Body of pancreas (tissue), 4 donors: Measurements from ENCODE around the gene IFI27L1. TPM values are rescaled to one million over a fixed set of nuclear protein-coding genes. Genes with fewer than 3 reads are reported as not detected.
A peak's percentile ranks its signal among the peaks of the same experiment; 100 is the strongest.

Source experiments
- ATAC-seq: fragments of 150-250 bp; one replicate; pipeline ENCODE4 v1.9.1; 2016
- DNase-seq, 4 donors: peaks; one replicate each; pipeline ENCODE4 v3.0.0-alpha.2; 2019
- H3K27ac ChIP-seq, 4 donors: fragments of 200-600 bp; sonication (generic); 1 replicate in 3 of 4; 2 replicates in 1 of 4; pipeline versions ENCODE4 v1.5.1 to v1.6.1; 2016 to 2019; ENCODE audit warnings: mild to moderate bottlenecking in 1 of 4, mixed read lengths in 1 of 4, moderate library complexity in 1 of 4
- H3K27me3 ChIP-seq, 2 donors: fragments of 200-600 bp; sonication (generic); one replicate each; pipeline ENCODE4 v1.6.0; 2016; ENCODE audit warnings: mild to moderate bottlenecking in 1 of 2
- H3K36me3 ChIP-seq, 2 donors: fragments of 200-600 bp; sonication (generic); replicated peaks in 1 of 2; 2 replicates each; pipeline ENCODE4 v1.5.1; 2016; ENCODE audit warnings: low read depth in 2 of 2; ENCODE audit not compliant: insufficient read depth in 1 of 2
- H3K4me1 ChIP-seq: fragments of 200-600 bp; sonication (generic); one replicate; pipeline ENCODE4 v1.6.0; 2016
- H3K4me3 ChIP-seq, 2 donors: fragments of 200-600 bp; sonication (generic); 1 replicate in 1 of 2; 2 replicates in 1 of 2; pipeline ENCODE4 v1.5.1; 2016 to 2019
- H3K9me3 ChIP-seq, 3 donors: fragments of 200-600 bp; sonication (generic); 1 replicate in 2 of 3; 2 replicates in 1 of 3; pipeline ENCODE4 v1.5.1; 2016
- POLR2A ChIP-seq, 3 donors: fragments of 450-650 bp; IDR thresholded peaks; one replicate each; pipeline ENCODE4 v1.6.1; 2016; ENCODE audit warnings: antibody characterized with exemption in 3 of 3, mild to moderate bottlenecking in 2 of 3
- WGBS, 2 donors: methylation state at CpG; one replicate each; pipeline ENCODE4 v1.1.5; 2017; 5-methylcytosine and 5-hydroxymethylcytosine counted together
- intact Hi-C: fragments of 100-400 bp; cut with DNase I; formaldehyde crosslinking; loops from one replicate; pipeline ENCODE4 v1.15.1; 2023
- total RNA-seq, 2 donors: library from RNA; depleted of rRNA; stranded (reverse); fragments of >200 nt; gene quantifications; one replicate each; pipeline ENCODE4 v1.1.0, GENCODE V29; 2016
- TF ChIP-seq, protein P1 (sequence below), 7 experiments: fragments of 450-650 bp in 4 of 7; fragments of 200-600 bp in 3 of 7; sonication (generic) in 3 of 7; IDR thresholded peaks; one replicate each; pipeline ENCODE4 v1.5.1; 2016 to 2019; ENCODE audit warnings: antibody characterized with exemption in 7 of 7

Gene IFI27L1
- total RNA-seq, 2 donors from 2014 or later, result 3.4 to 5.6 TPM

DNA sequence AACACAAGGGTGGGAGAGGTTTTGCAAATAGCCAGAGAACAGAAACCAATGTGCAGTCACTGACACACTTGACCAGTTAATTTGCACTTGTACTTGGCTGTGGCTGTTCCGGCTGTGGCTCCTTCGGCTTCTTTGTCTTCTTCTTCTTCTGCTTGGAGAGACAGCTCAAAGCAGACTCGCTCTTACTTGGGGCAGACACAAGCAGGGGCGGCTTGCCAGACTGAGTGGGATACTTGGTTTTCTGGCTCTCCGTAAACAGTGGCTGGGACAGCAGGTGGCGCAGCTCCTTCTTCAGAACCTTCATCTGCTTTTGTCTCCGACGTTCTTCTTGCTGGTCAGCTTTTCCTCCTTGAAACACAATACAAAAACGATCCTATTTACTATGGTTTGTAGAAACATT lies 30.0 kb upstream of the IFI27L1 start:
- intact Hi-C loops, result no loop called here
- 66% methylated on average over 9 of the region's 9 CpGs for WGBS, 2 donors
- H3K36me3 ChIP-seq, result peaks cover 7 to 48% of the 10 kb centered on the region in 2 donors

DNA sequence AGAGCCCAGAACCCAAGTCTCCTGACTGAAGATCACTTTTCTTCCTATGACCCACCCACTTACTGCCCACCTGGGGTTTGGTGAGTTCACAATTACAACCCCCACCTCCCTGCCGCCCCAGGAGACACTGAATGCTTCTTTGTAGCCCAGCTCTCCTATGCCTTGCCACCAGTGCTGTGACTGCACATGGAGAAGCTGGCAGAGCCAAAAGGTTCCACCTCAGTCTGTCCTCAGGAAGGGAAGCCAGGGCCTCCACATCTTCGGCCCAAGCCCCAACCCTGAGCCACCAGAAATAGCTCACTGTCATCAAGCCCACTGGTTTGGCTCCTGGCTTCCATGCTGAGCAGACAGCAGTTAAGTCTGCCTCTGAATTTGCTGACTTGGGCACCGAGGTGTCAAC lies 29.3 kb upstream of the IFI27L1 start:
- TF ChIP-seq POLR2A (IDR thresholded peaks at IDR 0.05), result no peak
- TF ChIP-seq, protein P1, sequence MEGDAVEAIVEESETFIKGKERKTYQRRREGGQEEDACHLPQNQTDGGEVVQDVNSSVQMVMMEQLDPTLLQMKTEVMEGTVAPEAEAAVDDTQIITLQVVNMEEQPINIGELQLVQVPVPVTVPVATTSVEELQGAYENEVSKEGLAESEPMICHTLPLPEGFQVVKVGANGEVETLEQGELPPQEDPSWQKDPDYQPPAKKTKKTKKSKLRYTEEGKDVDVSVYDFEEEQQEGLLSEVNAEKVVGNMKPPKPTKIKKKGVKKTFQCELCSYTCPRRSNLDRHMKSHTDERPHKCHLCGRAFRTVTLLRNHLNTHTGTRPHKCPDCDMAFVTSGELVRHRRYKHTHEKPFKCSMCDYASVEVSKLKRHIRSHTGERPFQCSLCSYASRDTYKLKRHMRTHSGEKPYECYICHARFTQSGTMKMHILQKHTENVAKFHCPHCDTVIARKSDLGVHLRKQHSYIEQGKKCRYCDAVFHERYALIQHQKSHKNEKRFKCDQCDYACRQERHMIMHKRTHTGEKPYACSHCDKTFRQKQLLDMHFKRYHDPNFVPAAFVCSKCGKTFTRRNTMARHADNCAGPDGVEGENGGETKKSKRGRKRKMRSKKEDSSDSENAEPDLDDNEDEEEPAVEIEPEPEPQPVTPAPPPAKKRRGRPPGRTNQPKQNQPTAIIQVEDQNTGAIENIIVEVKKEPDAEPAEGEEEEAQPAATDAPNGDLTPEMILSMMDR (IDR thresholded peaks at IDR 0.05), result no peak
- Histone ChIP-seq H3K27ac (no peak overlapping the region), H3K4me1 (peaks cover 6% of the 10 kb centered on the region), H3K27me3 (no peaks in the 10 kb centered on the region), H3K36me3 (peaks cover 7 to 46% of the 10 kb centered on the region in 2 donors), H3K9me3 (no peaks in the 10 kb centered on the region), H3K4me3 (no peak overlapping the region)
- DNase-seq (peak in 1 of 4 donors; percentile 1), ATAC-seq (no peak)
- intact Hi-C loops, result no loop called here
- 65 to 87% methylated on average over 2 to 3 of the region's 3 CpGs for WGBS, 2 donors

More for the DNA sequence above, 30.0 kb upstream of the IFI27L1 start:
- Histone ChIP-seq H3K9me3 (no peaks in the 10 kb centered on the region), H3K27me3 (no peaks in the 10 kb centered on the region), H3K4me1 (no peaks in the 10 kb centered on the region), H3K4me3 (no peak overlapping the region), H3K27ac (no peak overlapping the region)
- no peak for ATAC-seq
- DNase-seq, result peak in 3 of 4 donors; percentile 24 to 51 (median 28)
- TF ChIP-seq POLR2A (IDR thresholded peaks at IDR 0.05), result no peak
- TF ChIP-seq, protein P1 (IDR thresholded peaks at IDR 0.05), result peak in 3 of 7 experiments; percentile 24 to 34 (median 32)

DNA sequence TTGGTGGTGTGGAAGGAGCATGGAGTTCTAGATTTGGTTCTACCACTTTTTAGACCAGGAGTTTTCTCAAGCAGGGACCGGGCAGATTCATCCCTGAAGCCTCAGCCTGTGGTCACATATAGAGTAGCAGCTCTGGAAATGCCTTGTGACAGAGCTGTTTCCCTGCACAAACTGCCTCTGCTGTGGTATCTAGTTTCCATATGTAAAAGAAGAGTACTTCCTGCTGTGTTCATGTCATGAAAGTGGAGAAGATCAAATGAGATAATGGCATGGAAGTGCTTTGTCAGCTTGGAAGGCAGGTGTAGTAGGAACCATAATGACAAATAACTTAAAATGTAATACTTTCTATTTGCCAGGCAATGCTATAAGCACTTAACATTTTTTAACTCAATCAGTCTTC lies 28.9 kb upstream of the IFI27L1 start:
- ATAC-seq (no peak), DNase-seq (no peak)
- Histone ChIP-seq H3K4me1 (peaks cover 11% of the 10 kb centered on the region), H3K27me3 (no peaks in the 10 kb centered on the region), H3K9me3 (no peaks in the 10 kb centered on the region), H3K27ac (no peak overlapping the region), H3K36me3 (peaks cover 7 to 46% of the 10 kb centered on the region in 2 donors), H3K4me3 (no peak overlapping the region)
- 92 to 93% methylated on average over 1 of the region's 1 CpG for WGBS, 2 donors
- intact Hi-C loops, result no loop called here
- TF ChIP-seq, protein P1 (IDR thresholded peaks at IDR 0.05), result no peak
- no peak for TF ChIP-seq POLR2A (IDR thresholded peaks at IDR 0.05)

DNA sequence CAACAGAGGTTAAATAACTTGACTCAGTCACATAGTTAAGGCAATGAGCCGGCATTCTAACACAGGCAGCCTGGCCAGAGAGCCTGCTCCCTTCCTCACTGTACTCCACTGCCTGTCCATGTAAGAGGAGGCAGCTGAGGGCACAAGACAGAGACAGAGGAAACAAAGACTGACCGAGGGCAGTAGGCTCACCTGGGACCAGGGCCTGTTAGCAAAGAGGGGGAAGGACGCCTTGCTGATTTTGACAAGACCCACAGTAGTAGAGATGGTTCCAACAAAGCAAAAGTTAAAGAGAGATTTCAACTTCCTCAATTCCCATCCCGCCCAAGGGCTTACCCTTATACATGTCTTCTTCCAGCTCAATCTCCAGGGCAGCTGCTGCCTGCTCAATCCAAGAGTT lies 28.4 kb upstream of the IFI27L1 start:
- no peak for ATAC-seq
- Histone ChIP-seq H3K27me3 (no peaks in the 10 kb centered on the region), H3K27ac (no peak overlapping the region), H3K9me3 (no peaks in the 10 kb centered on the region), H3K4me1 (peaks cover 15% of the 10 kb centered on the region), H3K36me3 (peaks cover 7 to 43% of the 10 kb centered on the region in 2 donors), H3K4me3 (no peak overlapping the region)
- no peak for TF ChIP-seq POLR2A (IDR thresholded peaks at IDR 0.05)
- intact Hi-C loops, result no loop called here
- 87 to 93% methylated on average over 4 of the region's 4 CpGs for WGBS, 2 donors
- no peak for DNase-seq

DNA sequence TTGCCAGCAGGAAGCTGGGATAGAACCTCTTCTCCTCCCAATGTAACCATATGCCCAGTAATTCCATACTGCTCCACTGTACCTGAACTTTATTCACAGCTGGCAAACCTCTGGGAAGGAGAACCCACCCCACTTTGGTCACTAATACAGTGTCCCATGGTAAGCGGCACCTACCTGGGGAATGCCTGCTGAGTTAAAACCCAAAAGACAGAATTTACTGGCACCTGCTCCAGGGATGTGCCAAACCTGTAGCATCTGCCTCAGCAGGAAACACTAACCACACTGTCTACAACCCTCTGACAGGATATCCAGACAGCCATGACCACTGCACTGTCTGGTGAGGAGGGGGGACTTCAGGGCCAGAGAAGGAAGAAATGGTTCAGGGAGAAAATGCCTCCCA lies 26.7 kb upstream of the IFI27L1 start:
- 100% methylated on average over 1 of the region's 1 CpG for WGBS, 2 donors
- Histone ChIP-seq H3K36me3 (peaks cover 7 to 29% of the 10 kb centered on the region in 2 donors), H3K9me3 (no peaks in the 10 kb centered on the region), H3K27ac (no peak overlapping the region), H3K27me3 (no peaks in the 10 kb centered on the region), H3K4me3 (no peak overlapping the region), H3K4me1 (peaks cover 33% of the 10 kb centered on the region)
- TF ChIP-seq POLR2A (IDR thresholded peaks at IDR 0.05), result no peak
- TF ChIP-seq, protein P1 (IDR thresholded peaks at IDR 0.05), result no peak
- intact Hi-C loops, result no loop called here
- ATAC-seq (no peak), DNase-seq (no peak)
